ENCODE results near the gene PLA2R1.

PLA2R1 gene

DNA sequence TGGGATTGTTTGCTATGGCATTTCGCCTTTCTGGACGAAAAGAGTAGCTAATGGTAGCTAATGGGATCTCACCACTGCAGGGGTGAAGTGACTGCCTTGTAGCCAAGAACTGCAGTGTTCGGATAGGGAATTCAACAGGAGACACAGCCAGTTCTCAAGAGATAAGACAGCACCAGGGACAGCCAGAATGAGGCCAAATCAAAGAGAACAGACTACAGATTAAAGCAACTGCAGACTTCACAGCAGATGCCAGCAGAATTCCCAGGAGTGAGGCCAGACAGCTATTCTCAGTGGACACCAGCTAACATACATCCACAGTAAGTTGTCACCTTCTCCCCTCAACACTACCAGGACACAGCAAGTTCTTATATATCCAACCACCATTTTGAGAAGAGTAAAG, 124.0 kb downstream of the PLA2R1 start:
- no peak overlapping the region for H3K4me3 ChIP-seq (replicated peaks in 1 of 2; ENCODE audit: low read depth in 2 of 2, low read length in 2 of 2)
- TF ChIP-seq, protein P1, sequence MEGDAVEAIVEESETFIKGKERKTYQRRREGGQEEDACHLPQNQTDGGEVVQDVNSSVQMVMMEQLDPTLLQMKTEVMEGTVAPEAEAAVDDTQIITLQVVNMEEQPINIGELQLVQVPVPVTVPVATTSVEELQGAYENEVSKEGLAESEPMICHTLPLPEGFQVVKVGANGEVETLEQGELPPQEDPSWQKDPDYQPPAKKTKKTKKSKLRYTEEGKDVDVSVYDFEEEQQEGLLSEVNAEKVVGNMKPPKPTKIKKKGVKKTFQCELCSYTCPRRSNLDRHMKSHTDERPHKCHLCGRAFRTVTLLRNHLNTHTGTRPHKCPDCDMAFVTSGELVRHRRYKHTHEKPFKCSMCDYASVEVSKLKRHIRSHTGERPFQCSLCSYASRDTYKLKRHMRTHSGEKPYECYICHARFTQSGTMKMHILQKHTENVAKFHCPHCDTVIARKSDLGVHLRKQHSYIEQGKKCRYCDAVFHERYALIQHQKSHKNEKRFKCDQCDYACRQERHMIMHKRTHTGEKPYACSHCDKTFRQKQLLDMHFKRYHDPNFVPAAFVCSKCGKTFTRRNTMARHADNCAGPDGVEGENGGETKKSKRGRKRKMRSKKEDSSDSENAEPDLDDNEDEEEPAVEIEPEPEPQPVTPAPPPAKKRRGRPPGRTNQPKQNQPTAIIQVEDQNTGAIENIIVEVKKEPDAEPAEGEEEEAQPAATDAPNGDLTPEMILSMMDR (IDR thresholded peaks at IDR 0.05; ENCODE audit: low read depth, low read length) = no peak
- DNase-seq (ENCODE audit: low read depth in 2 of 2) = peak in 1 of 2 donors; percentile 18

GRCh38 chr2:159936471-159936870, 125.9 kb downstream of the PLA2R1 start:
- H3K4me3 ChIP-seq (replicated peaks in 1 of 2; ENCODE audit: low read depth in 2 of 2, low read length in 2 of 2) = no peak overlapping the region
- DNase-seq (ENCODE audit: low read depth in 2 of 2) = no peak
- TF ChIP-seq, protein P1 (IDR thresholded peaks at IDR 0.05; ENCODE audit: low read depth, low read length) = no peak

DNA sequence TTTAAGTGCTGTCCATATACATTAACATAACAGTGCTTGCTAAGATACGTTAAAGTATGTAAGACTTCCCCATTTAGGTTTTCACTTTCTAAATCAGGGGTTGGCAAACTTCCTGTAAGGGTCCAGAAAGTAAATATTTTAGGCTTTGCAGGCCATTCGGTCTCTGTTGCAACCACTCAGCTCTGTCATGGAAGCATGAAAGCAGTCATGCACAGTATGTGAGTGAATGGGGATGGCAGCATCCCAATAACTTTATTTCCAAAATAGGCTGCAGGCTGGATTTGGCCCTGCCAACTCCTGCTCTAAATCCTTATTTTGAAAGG, 128.7 kb downstream of the PLA2R1 start:
- peak in 1 of 2 donors; percentile 38 for DNase-seq (ENCODE audit: low read depth in 2 of 2)
- no peak overlapping the region for H3K4me3 ChIP-seq (replicated peaks in 1 of 2; ENCODE audit: low read depth in 2 of 2, low read length in 2 of 2)

GRCh38 chr2:159933040-159933726, 129.2 kb downstream of the PLA2R1 start:
- DNase-seq (ENCODE audit: low read depth in 2 of 2) = no peak
- no peak overlapping the region for H3K4me3 ChIP-seq (replicated peaks in 1 of 2; ENCODE audit: low read depth in 2 of 2, low read length in 2 of 2)
- TF ChIP-seq, protein P1 (IDR thresholded peaks at IDR 0.05; ENCODE audit: low read depth, low read length) = no peak

More for the DNA sequence above, 128.7 kb downstream of the PLA2R1 start:
- TF ChIP-seq, protein P1 (IDR thresholded peaks at IDR 0.05; ENCODE audit: low read depth, low read length) = no peak

DNA sequence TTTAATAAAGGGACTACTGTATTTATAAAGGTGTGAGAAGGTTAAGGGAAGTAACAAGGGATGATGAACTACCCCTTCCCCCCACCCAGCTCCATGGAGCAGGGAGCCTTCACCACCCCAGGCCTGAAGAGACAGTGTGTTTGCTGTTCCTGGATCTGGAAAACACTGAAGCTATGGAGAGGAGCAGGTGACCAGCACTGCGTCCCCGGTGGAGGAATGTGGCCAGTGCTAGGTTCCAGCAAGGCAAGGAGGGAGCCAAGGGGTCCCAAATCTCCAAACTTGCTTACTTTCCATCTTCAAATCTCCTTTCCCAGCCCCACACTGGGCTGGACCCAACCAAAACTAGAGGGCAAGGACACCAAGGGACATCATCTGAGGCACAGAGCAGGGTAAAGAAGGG, 135.7 kb downstream of the PLA2R1 start:
- no peak for DNase-seq (ENCODE audit: low read depth in 2 of 2)
- H3K4me3 ChIP-seq (replicated peaks in 1 of 2; ENCODE audit: low read depth in 2 of 2, low read length in 2 of 2) = no peak overlapping the region
- TF ChIP-seq, protein P1 (IDR thresholded peaks at IDR 0.05; ENCODE audit: low read depth, low read length) = no peak

GRCh38 chr2:159925975-159926374, 136.4 kb downstream of the PLA2R1 start:
- no peak overlapping the region for H3K4me3 ChIP-seq (replicated peaks in 1 of 2; ENCODE audit: low read depth in 2 of 2, low read length in 2 of 2)
- TF ChIP-seq, protein P1 (IDR thresholded peaks at IDR 0.05; ENCODE audit: low read depth, low read length) = no peak
- DNase-seq (ENCODE audit: low read depth in 2 of 2) = no peak

DNA sequence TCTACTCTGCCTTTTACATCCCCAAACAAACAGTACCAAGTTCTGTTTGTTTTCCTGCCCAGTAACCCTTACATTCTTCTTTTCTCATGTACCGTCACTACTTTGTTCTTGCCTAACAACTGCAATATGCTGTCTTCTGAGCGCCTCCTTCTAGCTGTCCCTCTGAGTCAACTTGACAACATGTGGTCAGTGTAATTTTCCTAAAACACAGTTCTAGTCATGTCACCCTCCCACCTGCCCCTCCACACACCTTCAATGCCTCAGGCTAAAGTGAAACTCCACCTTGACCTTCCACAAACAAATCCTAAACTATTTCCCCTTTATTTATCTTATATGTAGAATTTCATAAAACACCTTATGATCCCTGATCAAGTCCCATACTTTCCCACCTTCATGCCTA, 139.9 kb downstream of the PLA2R1 start:
- peak in 1 of 2 donors; percentile 30 for DNase-seq (ENCODE audit: low read depth in 2 of 2)
- TF ChIP-seq, protein P1 (IDR thresholded peaks at IDR 0.05; ENCODE audit: low read depth, low read length) = no peak
- no peak overlapping the region for H3K4me3 ChIP-seq (replicated peaks in 1 of 2; ENCODE audit: low read depth in 2 of 2, low read length in 2 of 2)

Measured in cardiac fibroblast (primary cell).